Left lobe of liver (tissue), 2 donors: Measurements from ENCODE around the gene SLC13A3. TPM values are rescaled to one million over a fixed set of nuclear protein-coding genes. Genes with fewer than 3 reads are reported as not detected.
A peak's percentile ranks its signal among the peaks of the same experiment; 100 is the strongest.
"Not testable (repeated sequence)": the region's sequence is repeated elsewhere in the genome, so short reads cannot be mapped to it uniquely, and the experiment has no call there.

Experiments used
- ATAC-seq: fragments of 200-7000 bp; cut with Tn5 transposase; one replicate; pipeline ENCODE4 v1.9.1; 2020; ENCODE audit warnings: mild to moderate bottlenecking, moderate library complexity
- DNase-seq: peaks from one replicate; pipeline ENCODE4 v3.0.0-alpha.2; 2020; ENCODE audit warnings: low spot score
- total RNA-seq: library from RNA; stranded (reverse); gene quantifications from one replicate; pipeline ENCODE4 v1.2.1, GENCODE V29; 2021
- donor health status: DM: no; HTN: no; CAD: no; lungs with moderate emphysema.
- donor health status: DM: no; HTN: yes; CAD: no.

Gene SLC13A3
- total RNA-seq, 1 donor from 2014 or later, result 7.1 TPM

DNA sequence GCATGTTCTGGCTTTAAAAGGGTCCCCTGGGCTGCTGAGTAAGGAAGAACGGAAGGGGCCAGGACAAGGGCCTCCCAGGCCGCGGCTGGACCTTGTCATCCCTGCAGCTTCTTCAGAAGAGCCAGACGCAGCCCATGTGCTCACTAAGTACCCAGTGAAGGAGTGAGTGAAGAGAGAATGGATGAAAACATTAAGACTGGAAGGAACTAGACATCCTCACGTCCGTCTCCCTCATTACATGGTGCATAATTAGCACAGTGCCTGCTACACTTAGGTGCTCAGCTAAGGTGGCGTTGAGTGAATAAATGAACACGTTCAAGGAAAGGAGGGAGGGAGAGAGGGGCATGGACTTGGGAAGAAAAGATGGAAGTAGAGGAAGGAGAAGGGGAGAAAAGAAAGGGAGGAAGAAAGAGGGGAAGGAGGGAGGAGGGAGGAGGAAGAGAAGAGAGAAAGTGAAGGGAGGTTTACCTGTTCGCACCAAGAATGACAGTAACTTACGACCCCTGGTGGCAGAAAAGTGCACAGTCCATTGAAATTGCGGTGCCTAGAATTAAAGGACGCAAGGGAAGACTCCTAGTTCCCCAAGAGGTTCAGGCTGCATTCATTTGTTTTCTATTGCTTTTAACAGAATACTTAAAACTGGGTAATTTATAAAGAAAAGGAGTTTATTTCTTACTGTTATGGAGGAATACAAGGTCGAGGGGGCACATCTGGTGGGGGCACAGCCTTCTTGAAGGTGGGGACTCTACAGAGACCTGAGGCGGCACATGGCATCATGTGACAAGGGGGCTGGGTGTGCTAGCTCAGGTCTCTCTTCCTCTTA is 30.0 kb upstream of the SLC13A3 start:
- peak; percentile 81 for ATAC-seq

DNA sequence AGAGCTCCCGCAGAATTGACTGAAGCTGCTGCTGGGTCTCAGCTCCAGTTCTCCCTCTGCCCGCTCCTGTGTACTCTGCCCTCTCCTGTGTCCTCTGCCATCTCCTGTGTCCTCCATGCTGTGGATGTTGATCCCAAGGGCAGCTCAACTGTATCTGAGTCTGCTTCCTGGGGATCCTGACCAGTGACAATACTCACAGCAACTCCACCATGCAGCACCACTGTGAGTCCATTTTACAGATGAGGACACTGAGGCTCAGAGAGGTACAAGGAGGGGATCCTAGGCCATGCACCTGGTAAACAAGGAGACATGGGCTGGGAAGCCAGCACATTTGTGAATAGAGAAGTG is 29.4 kb upstream of the SLC13A3 start:
- DNase-seq (no peak), ATAC-seq (no peak)

More for the DNA sequence above, 30.0 kb upstream of the SLC13A3 start:
- peak; percentile 68 for DNase-seq

DNA sequence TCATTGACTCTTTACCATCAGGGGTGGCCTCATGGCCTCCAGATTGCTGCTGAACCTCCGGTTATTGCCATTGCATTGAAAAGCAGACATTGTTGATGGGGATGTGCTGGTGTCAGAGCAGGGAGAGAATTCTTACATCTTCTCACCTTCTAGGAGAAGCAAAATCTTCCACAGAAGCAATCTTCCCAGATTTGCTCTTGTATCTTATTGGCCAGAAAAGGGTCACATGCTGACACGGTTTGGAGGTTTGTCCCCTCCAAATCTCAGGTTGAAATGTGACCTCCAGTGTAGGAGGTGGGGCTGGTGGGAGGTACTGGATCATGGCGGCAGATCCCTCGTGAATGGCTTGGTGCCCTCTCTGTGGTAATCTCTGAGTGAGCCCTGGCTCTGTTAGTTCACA is 27.3 kb upstream of the SLC13A3 start:
- ATAC-seq (peak; percentile 37), DNase-seq (no peak)

DNA sequence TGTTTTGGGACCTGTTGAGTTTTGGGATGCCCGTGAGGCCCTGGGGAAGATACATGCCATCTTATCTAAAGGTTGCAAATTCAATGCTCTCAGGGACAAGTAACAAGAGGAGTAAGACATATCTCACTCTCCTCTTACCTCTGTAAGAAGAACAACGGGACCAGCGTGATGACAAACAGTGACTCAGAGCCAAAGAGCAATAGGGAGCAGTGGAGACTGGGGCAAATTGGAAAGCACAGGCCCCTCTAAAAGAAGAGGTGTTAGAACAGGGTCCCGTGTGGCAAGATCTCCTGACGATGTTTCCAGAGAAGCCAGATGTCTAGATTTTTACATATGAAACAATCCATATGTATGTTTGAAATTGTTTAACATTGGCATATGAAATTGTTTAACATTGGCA is 26.3 kb upstream of the SLC13A3 start:
- no peak for ATAC-seq

DNA sequence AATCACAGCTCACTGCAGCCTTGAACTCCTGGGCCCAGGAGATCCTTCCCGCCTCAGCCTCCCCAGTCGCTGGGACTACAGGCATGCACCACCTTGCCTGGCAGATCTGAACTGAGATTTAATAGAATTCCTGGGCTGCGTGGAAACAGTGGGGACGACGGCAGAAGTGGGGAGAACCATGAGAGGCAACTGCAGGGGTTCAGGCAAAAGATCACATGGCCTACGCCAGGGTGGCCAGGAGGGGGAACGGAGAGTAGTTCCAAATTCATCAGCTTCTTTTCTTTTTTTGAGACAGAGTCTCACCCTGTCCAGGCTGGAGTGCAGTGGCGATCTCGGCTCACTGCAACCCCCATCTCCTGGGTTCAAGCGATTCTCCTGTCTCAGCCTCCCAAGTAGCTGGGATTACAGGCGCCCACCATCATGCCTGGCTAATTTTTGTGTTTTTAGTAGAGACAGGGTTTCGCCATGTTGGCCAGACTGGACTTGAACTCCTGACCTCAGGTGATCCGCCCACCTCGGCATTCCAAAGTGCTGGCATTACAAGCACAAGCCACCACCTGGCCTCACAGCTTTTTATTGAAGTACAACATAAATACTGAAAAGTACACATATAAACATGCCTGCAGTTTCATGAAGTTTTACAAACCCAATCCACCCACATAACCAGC is 25.5 kb upstream of the SLC13A3 start:
- DNase-seq, result not testable (repeated sequence)
- peak; percentile 34 for ATAC-seq

More for the DNA sequence above, 26.3 kb upstream of the SLC13A3 start:
- DNase-seq, result no peak

DNA sequence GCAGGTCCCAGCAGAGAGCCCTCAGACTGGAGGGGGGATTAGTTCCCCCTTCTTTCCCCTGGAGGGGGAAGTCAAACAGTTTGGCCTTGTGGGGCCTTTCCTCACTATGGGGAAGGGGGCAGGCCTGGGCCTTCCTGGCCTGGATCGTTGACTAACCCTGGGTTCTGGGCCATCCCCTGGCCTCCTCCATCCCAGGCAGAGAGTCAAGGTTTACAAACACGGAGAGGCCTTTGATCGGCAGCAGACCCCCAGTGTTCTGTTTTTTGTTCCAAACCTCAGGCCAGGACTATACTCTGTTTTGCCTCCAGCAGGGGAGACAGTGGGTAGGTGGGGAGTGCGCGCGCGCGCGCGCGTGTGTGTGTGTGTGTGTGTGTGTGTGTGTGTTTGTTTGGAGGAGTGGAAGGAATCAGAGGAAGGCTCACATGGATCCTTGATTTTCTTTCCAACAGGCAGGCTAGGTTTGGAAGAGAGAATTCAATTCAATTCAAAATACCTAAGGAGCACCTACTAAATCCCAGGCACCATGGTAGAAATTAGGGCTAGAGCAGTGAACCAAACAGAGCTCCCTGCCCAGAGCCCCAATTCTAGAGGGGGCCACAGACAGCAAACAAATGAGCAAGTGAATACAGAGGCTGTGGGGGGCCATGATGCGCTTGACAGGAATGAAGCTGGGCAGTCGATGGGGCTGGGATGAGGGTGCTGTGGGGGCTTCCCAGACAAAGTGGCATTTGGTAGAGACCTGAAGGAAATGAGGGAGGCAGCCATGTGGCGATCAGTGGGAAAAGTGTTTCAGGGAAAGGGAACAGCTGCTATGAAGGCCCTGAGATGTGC is 23.2 kb upstream of the SLC13A3 start:
- no peak for ATAC-seq

DNA sequence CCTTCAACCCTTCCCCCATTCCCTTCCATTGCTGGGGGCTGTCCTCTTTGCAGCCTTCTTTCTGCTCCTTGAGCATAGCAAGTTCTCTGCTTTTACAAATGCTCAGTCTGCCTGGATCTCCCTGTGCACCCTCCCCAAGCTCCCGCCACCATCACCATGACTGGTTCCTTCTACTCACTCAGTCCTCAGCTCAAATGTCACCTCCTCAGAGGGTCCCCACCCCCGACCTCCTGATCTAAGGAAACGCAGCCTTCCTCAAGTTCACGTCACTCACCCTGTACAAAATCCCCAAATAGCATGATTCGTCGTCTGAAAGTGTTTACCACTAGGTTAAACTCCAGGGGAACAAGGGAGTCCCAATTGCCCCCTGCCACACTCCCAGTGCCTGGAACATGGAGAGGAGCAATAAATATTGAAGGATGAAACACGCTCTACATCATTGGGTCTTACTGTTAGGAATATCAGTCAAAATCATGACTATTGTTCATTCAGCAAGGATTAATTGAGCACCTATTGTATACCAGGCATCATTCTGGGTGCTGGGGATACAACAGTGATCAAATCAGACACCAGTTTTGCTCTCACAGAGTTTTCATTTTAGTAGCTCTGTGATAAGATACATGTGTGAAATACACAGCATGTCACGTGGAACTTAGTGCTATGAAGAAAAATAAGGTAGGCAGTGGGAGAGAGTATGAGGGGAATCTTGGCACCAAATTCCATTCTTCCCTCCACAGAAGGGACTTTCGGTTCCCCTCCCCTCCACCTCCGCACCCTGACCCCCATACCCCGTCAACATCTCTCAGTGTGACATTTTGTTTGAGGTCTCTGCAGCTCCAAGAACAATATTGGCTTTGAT is 22.4 kb upstream of the SLC13A3 start:
- no peak for ATAC-seq
- DNase-seq, result no peak

More for the DNA sequence above, 23.2 kb upstream of the SLC13A3 start:
- no peak for DNase-seq

DNA sequence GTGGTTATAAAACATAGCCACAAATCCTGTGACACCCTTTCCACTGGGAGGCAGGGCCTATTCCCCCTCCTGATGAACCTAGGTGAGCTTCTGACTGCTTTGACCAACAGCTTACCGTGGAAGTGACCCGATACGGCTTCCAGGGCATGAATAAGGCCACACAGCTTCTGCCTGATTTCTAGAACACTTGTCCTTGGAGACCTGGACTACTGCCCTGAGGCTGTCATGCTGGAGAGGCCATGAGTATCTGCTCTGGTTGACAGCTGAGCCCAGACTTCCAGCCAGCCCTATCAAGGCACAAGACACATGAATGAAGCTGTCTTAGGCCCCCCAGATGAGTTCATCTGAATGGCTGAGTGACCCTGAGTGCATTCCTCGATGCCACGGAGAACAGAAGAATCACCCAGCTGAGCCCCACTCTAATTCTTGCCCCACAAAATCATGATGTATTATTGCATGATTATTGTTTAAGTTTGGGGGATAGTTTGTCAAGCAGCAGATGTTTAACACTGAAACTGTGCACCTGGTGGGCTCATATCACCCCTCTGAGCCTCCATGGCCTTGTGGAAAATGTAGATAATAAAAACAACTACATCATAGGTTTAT is 21.4 kb upstream of the SLC13A3 start:
- DNase-seq, result no peak
- no peak for ATAC-seq

DNA sequence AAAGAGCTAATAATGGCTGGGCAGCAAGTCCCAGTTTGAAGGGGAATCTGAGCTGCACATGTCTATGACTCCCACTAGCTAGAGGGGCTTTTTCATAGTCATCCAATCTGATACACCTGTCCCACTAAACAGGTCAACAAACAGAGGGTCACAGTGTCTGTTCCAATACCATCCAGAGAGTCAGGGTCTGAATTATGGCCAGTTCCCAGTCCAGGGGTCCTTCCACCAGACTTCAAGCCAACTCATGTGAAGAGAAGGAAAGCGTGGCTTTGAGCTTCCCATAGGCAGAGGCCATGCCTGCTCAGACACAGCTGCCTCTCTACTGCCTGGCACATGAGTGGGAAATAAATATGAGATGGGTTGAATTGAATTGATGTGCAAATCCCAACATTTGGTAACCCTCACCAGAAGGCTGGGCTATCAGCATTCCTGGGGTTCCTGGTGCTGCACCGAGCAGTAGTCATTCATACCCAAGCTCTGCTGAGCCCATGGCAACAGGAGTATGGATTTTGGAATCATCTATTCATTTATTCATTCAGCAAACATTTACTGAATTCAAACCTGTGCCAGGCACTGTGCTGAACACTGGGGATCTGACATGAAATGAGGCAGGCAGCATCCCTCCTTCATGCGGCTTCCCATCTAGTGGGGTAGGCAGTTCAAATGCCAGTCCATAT is 20.7 kb upstream of the SLC13A3 start:
- no peak for ATAC-seq
- no peak for DNase-seq

DNA sequence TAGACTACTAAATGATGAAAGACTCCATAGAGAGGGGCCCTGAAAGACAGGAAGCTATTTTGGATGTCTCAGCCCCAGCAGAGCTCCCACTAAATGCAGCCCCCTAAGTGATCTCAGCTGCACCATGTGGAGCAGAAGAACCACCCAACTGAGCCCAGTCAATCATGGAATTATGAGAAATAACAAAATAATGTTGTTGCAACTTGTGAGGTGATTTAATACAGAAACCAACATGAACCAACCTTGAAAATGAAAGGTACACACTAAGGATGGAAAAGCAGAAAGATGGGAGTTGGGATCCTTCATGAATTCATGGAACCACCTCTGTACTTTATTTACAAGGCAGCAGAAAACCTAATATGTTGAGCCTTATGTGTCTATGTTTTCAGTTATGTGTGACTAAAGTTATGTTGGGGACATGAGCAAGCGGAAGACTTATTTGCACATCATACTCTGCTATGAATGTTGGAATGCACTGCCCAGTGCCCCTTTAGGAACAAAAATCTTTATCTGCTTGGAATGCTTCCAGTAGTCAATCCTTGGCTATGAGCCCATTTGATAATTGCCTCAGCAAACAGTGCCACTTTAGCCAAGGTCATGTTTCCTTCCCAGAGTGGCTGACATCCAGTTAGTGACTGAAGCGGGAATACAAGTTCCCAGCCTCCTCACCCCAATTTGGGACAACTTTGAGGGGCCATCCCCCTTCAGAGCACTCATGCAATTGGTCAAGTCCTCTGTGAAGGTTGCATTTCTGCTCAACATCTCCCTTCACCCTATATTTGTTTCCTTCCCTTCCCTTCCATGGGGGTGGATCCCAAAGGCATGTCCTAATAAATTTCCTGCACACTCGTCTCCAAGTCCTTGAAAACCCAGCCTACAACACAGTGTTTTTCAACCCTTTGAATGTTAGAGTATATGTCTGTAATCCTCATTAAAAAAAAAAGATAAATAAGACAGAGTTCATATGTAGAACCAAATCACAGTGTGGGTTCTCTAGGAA is 19.6 kb upstream of the SLC13A3 start:
- ATAC-seq (peak; percentile 64), DNase-seq (peak; percentile 56)

DNA sequence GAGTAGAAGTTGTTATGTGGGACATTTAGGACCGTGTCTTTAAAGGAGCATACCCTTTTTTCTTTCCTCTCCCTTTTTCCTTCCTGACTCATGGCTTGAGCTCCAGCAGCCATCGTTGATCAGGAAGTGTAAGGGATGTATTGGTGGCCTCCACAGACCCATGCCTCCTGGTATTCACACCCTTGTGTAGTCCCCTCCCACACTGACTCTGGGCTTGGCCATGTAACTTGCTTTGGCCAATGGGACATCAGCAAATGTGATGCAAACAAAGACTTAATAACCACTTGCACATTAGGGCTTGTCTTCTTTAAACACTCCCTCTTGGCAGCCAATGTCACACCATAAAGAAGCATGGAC is 18.9 kb upstream of the SLC13A3 start:
- DNase-seq, result no peak
- ATAC-seq, result no peak

DNA sequence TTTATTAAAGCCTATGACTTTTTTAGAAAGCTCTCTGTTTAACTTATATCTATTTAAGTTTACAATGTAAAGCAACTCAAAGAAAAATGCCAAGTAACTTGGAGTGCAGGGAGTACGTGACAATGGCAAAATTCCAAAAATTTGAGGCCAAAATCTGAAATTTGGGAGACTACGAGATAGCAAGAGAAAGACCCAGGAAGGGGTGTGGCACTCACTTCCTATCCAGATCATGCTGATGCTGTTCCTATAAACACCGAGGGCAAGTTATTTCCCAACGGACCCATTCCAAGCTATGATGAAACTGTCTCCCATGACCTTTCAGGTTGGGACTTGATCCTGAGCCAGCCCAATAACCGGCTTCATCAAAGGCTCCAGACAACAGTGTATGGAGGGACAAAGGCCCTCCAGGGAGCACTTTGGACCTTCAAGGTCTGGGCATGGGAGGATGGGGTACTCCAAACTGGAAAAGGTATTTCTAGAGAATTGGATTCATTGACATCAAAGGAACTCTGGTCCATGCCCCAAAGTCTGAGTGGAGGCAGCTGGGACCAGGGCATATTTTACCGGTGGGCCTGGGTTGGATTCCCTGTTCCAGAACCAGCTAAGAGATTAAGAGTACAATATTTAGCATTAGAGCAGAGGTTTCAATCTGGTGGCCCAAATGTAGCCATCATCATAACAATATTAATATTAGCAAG is 15.7 kb upstream of the SLC13A3 start:
- peak; percentile 79 for ATAC-seq
- DNase-seq, result peak; percentile 83

DNA sequence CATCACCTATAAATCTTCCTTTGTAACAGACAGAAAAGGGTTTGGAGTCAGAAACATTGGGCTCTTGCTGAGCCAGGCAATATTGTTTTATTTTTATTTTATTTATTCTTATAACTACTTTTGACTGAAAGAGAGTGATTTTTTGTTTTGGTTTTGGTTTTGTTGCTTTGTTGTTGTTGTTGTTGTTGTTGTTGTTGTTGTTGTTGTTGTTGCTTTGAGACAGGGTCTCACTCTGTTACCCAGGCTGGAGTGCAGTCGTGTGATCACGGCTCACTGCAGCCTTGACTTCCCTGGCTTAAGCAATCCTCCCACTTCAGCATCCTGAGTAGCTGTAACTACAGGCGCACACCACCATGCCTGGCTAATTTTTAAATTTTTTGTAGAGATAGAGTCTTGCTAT is 15.0 kb upstream of the SLC13A3 start:
- ATAC-seq (no peak), DNase-seq (no peak)

DNA sequence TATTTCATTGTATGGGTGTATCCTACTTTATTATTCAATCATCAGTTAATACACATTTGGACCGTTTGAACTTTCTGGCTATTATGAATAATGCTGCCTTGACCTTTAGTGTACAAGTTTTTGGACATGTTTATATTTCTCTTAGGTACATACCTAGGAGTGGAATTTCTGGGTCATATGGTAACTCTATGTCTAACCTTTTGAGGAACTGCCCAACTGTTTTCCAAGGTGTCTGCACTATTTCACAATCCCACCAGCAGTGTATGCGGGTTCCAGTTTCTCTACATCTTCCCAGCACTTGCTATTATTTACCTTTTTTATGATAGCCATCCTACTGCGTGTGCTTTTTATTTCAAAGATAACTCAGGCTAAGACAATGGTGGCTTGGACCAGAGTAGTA is 14.3 kb upstream of the SLC13A3 start:
- DNase-seq (no peak), ATAC-seq (no peak)

DNA sequence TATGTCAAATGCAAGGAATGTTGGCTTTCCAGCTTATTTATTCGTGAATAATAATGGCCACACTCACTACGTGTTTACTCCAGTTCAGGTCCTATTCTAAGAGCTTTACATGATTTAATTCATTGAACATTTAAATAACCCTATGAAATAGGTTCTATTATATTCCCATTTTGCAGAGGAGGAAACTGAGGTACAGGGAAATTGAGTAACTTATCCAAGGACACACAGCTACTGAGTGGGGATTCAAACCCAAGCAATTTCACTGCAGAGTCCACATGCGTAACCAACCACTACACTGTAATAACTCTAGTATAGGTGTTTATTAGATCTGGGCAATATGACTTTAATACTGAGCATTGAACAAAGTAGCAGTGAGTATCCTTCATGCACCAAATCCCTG is 12.3 kb upstream of the SLC13A3 start:
- ATAC-seq (no peak), DNase-seq (no peak)

DNA sequence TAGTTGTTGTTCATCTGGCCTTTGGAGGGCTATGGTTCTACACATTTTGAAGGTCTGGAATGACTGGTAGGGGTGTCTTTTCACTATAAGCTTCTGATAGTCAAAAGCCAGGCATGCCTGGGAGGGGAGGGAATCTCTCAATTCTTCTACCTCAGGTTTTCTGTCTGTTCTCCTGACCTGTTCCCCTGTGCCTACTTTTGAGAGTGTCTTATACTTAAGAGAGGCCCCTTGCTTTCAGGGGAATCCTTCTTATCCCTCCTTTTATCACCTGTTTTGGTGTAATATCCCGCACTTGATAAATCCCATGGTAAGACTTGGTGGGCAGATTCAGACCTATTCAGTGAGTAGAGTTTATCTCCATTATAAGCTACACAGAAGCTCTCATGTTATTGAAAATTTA is 10.4 kb upstream of the SLC13A3 start:
- ATAC-seq, result no peak

DNA sequence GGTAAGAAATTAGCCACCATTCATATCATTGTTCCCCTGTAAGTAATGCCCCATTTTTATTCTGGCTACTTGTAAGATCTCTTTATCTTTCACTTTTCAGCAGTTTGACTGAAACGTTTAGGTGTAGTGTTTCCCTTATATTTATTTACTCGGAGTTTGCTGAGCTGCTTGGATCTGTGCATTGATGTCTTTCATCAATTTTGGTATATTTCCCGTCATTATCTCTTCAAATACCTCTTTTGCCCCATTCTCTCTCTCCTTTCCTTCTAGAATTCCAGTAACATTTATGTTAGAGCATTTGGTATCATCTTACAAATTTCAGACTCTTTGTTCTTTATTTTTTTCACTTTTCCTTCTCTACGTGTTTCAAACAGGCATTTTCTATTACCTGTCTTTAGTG is 9.2 kb upstream of the SLC13A3 start:
- ATAC-seq (no peak), DNase-seq (no peak)

More for the DNA sequence above, 10.4 kb upstream of the SLC13A3 start:
- no peak for DNase-seq

DNA sequence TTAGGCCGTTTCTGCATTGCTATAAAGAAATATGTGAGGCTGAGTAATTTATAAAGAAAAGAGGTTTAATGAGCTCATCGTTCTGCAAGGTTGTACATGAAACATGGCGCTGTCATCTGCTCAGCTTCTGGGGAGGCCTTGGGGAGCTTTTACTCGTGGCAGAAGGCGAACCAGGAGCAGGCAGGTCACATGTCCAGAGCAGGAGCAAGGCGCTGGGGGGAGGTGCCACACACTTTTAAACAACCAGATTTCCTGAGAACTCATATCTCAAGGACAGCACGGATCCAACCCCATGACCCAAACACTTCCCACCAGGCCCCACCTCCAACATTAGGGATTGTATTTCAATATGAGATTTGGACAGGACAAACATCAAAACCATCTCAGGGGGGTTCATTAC is 6.4 kb upstream of the SLC13A3 start:
- DNase-seq, result no peak
- no peak for ATAC-seq
